ENCODE data around the gene NSMF. TPM values are rescaled to one million over a fixed set of nuclear protein-coding genes. Genes with fewer than 3 reads are reported as not detected.

The NSMF gene
- total and polyA plus RNA-seq, 4 donors: 13.8 to 39.8 (median 30.1) TPM

DNA sequence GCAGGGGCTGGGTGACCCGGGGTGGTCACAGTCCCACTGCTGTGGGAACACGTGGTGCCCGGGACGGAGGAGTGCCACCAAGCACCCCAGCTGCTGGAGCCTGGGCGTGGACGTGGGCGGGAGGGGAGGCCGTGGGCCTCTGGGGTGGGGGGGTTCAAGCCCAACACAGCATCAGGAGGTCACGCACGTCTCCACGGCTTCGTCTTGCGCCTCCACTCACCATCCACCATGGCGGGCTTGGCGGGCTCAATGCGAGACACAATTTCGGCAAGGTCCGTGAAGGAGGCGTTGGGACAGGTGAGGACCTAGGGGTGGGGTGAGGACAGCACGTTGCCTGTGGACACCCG is 2.2 kb upstream of the NSMF start:
- no peak for TF ChIP-seq CTCF (IDR thresholded peaks at IDR 0.05; ENCODE audit: control extremely low read depth, extremely low read depth)
- Histone ChIP-seq H3K4me3 (no peak overlapping the region), H3K27ac (ENCODE audit: low read depth in 1 of 2, low read length in 1 of 2) (no peak overlapping the region)

DNA sequence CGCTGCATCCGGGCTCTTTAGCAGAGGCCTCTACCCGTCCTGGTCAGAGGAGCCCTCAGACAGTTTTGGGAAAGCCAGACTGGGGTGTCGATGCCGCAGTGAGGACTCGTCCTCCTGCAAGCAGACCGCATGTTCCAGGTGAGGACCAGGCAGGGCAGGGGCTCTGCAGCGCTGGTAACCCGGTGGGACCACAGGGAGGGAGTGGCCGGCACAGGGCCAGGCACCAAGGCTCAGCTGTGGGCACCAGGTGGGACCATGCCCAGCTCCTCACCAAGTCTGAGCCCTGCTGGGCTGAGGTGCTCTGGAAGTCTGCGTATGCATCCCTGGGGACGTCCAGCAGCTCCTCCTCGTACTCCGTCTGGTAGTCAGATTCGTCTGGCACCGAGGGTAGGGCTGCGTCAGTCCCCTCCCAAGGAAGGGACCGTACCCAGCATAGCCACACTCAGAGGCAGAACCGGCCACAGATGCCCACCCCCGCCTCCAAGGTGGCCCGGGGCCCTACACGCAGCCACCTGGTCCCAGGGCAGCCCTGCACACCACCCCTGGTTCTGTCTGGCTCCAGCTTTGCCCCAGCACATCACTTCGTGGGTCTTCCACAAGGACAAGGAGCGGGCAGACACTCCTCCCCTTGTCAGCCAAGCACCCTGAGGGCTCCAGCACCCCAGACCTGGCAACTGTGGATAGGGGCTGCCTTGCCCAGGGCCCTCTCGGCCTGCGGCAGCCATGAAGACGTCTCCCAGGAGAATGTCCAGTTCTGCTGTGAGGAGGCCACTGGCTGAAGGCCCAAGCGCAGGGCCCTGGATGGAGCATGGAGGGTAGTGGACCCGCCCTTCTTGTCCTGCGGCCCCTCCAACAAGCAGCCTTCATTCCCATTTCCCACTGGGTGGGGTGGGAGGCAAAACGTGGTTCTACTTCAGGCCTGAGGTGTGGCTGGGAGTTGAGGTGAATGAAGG is 1.5 kb upstream of the NSMF start:
- no peaks in the 10 kb centered on the region for H3K27me3 ChIP-seq (ENCODE audit: control insufficient read depth in 3 of 3, insufficient read depth in 3 of 3, low read length in 2 of 3)
- H3K4me1 ChIP-seq (ENCODE audit: control insufficient read depth in 5 of 5, insufficient read depth in 5 of 5, low read length in 5 of 5): peaks cover 0 to 18% (median 5%) of the 10 kb centered on the region in 5 donors
- 96% methylated on average over 31 of the region's 31 CpGs for WGBS, 2 donors
- ATAC-seq (ENCODE audit: insufficient read depth, low FRiP score) (no peak), DNase-seq (peak in 1 of 3 donors; percentile 11)
- H3K4me3 ChIP-seq: no peak overlapping the region
- peaks cover 0 to 12% (median 3%) of the 10 kb centered on the region in 4 donors for H3K36me3 ChIP-seq (ENCODE audit: control insufficient read depth in 4 of 4, insufficient read depth in 4 of 4, low read length in 4 of 4)
- no peaks in the 10 kb centered on the region for H3K9me3 ChIP-seq (ENCODE audit: control insufficient read depth in 4 of 4, insufficient read depth in 3 of 4, low read length in 3 of 4)
- no peak overlapping the region for H3K9ac ChIP-seq (ENCODE audit: insufficient read depth in 1 of 2, low read length in 2 of 2)
- no peak overlapping the region for H3K27ac ChIP-seq (ENCODE audit: low read depth in 1 of 2, low read length in 1 of 2)
- no peak for TF ChIP-seq CTCF (IDR thresholded peaks at IDR 0.05; ENCODE audit: control extremely low read depth, extremely low read depth)

More for the DNA sequence above, 2.2 kb upstream of the NSMF start:
- H3K9me3 ChIP-seq (ENCODE audit: control insufficient read depth in 4 of 4, insufficient read depth in 3 of 4, low read length in 3 of 4): no peaks in the 10 kb centered on the region
- DNase-seq: no peak
- H3K4me1 ChIP-seq (ENCODE audit: control insufficient read depth in 5 of 5, insufficient read depth in 5 of 5, low read length in 5 of 5): peaks cover 0 to 18% (median 5%) of the 10 kb centered on the region in 5 donors
- no peaks in the 10 kb centered on the region for H3K27me3 ChIP-seq (ENCODE audit: control insufficient read depth in 3 of 3, insufficient read depth in 3 of 3, low read length in 2 of 3)
- WGBS, 2 donors: 93 to 94% methylated on average over 19 to 21 of the region's 21 CpGs
- ATAC-seq (ENCODE audit: insufficient read depth, low FRiP score): no peak
- H3K9ac ChIP-seq (ENCODE audit: insufficient read depth in 1 of 2, low read length in 2 of 2): no peak overlapping the region
- peaks cover 0 to 12% (median 2%) of the 10 kb centered on the region in 4 donors for H3K36me3 ChIP-seq (ENCODE audit: control insufficient read depth in 4 of 4, insufficient read depth in 4 of 4, low read length in 4 of 4)

- ATAC-seq (ENCODE audit: insufficient read depth, low FRiP score): peak; percentile 10
- TF ChIP-seq CTCF (IDR thresholded peaks at IDR 0.05; ENCODE audit: control extremely low read depth, extremely low read depth): no peak
- peaks cover 0 to 12% (median 3%) of the 10 kb centered on the region in 4 donors for H3K36me3 ChIP-seq (ENCODE audit: control insufficient read depth in 4 of 4, insufficient read depth in 4 of 4, low read length in 4 of 4)
- H3K27ac ChIP-seq (ENCODE audit: low read depth in 1 of 2, low read length in 1 of 2): peak overlapping the region; percentile 29 to 64
- no peaks in the 10 kb centered on the region for H3K9me3 ChIP-seq (ENCODE audit: control insufficient read depth in 4 of 4, insufficient read depth in 3 of 4, low read length in 3 of 4)
- whole genome bisulfite sequencing, 2 donors: 48 to 53% methylated on average over 15 of the region's 15 CpGs
- H3K27me3 ChIP-seq (ENCODE audit: control insufficient read depth in 3 of 3, insufficient read depth in 3 of 3, low read length in 2 of 3): no peaks in the 10 kb centered on the region
- peak overlapping the region; percentile 3 to 28 for H3K9ac ChIP-seq (ENCODE audit: insufficient read depth in 1 of 2, low read length in 2 of 2)
- H3K4me3 ChIP-seq: peak overlapping the region; percentile 33
- no peak for DNase-seq
- H3K4me1 ChIP-seq (ENCODE audit: control insufficient read depth in 5 of 5, insufficient read depth in 5 of 5, low read length in 5 of 5): peaks cover 0 to 20% (median 5%) of the 10 kb centered on the region in 5 donors
Observed at GRCh38 chr9:137459601-137460362, 648 bp upstream of the NSMF start.

All from lung (tissue), 12 donors.